Stimulated activated CD4-positive, alpha-beta T cell treated with anti-CD3 and anti-CD28 coated beads, Interleukin-12 subunit alpha, Interleukin-12 subunit beta, amount 100 ng/mL, for 48 hours (primary cell): ENCODE measurements around the gene CREB5.

Experiments
- DNase-seq, 3 donors: peaks; one replicate each; pipeline ENCODE4 v3.0.0-alpha.2; 2020; ENCODE audit warnings: low read depth in 2 of 3, low spot score in 1 of 3

The CREB5 gene

GRCh38 chr7:28474640-28475039, 62.3 kb downstream of the CREB5 start:
- no peak for DNase-seq

- no peak for DNase-seq
Observed at GRCh38 chr7:28477041-28477442, 64.7 kb downstream of the CREB5 start.

- no peak for DNase-seq
Observed at GRCh38 chr7:28478656-28479055, 66.3 kb downstream of the CREB5 start.

- DNase-seq = no peak
Observed at GRCh38 chr7:28479507-28479947, 67.2 kb downstream of the CREB5 start.

- no peak for DNase-seq
Observed at GRCh38 chr7:28480595-28480994, 68.3 kb downstream of the CREB5 start.

- DNase-seq = no peak
Observed at GRCh38 chr7:28481091-28481926, 69.0 kb downstream of the CREB5 start.

GRCh38 chr7:28483112-28483511, 70.8 kb downstream of the CREB5 start:
- no peak for DNase-seq

GRCh38 chr7:28483908-28484605, 71.7 kb downstream of the CREB5 start:
- DNase-seq = no peak

GRCh38 chr7:28484606-28484935, 72.3 kb downstream of the CREB5 start:
- DNase-seq = no peak

- no peak for DNase-seq
Observed at GRCh38 chr7:28487487-28487886, 75.2 kb downstream of the CREB5 start.

- DNase-seq = no peak
Observed at GRCh38 chr7:28488061-28488791, 75.9 kb downstream of the CREB5 start.

- DNase-seq = no peak
Observed at GRCh38 chr7:28490831-28491230, 78.5 kb downstream of the CREB5 start.

- DNase-seq = no peak
Observed at GRCh38 chr7:28493477-28493876, 81.2 kb downstream of the CREB5 start.

GRCh38 chr7:28497009-28497408, 84.7 kb downstream of the CREB5 start:
- no peak for DNase-seq

GRCh38 chr7:28498636-28499035, 86.3 kb downstream of the CREB5 start:
- no peak for DNase-seq

GRCh38 chr7:28500138-28500537, 87.8 kb downstream of the CREB5 start:
- DNase-seq = no peak

GRCh38 chr7:28502408-28502807, 90.1 kb downstream of the CREB5 start:
- DNase-seq = no peak

GRCh38 chr7:28503396-28503795, 91.1 kb downstream of the CREB5 start:
- DNase-seq = no peak

GRCh38 chr7:28505014-28505413, 92.7 kb downstream of the CREB5 start:
- DNase-seq = no peak

- no peak for DNase-seq
Observed at GRCh38 chr7:28505867-28506266, 93.5 kb downstream of the CREB5 start.

- no peak for DNase-seq
Observed at GRCh38 chr7:28507525-28508282, 95.4 kb downstream of the CREB5 start.
